ENCODE measurements around the gene BZW1. TPM values are rescaled to one million over a fixed set of nuclear protein-coding genes. Genes with fewer than 3 reads are reported as not detected.

BZW1 gene
- total and polyA plus RNA-seq, 2 experiments from 2014 or later: 118 to 323 TPM

DNA sequence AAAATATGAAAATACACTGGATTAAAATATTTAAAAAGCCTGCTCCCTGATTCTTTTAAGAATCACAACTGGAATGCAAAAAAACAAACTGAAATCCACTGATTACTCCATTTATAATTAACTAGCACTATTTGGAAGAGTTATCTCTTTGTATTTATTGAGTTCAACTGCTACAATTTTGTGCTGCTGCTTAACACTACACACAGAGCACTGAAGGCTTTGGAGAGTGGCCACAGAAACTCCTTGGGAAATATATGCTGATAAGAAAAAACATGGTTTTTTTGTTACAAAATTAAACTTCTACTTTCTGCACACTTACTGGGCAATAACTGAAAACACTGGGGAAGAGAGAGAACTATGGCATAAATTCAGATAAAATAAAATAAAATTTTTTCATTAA, 19.8 kb upstream of the BZW1 start (continued):
- TF ChIP-seq, protein P1, sequence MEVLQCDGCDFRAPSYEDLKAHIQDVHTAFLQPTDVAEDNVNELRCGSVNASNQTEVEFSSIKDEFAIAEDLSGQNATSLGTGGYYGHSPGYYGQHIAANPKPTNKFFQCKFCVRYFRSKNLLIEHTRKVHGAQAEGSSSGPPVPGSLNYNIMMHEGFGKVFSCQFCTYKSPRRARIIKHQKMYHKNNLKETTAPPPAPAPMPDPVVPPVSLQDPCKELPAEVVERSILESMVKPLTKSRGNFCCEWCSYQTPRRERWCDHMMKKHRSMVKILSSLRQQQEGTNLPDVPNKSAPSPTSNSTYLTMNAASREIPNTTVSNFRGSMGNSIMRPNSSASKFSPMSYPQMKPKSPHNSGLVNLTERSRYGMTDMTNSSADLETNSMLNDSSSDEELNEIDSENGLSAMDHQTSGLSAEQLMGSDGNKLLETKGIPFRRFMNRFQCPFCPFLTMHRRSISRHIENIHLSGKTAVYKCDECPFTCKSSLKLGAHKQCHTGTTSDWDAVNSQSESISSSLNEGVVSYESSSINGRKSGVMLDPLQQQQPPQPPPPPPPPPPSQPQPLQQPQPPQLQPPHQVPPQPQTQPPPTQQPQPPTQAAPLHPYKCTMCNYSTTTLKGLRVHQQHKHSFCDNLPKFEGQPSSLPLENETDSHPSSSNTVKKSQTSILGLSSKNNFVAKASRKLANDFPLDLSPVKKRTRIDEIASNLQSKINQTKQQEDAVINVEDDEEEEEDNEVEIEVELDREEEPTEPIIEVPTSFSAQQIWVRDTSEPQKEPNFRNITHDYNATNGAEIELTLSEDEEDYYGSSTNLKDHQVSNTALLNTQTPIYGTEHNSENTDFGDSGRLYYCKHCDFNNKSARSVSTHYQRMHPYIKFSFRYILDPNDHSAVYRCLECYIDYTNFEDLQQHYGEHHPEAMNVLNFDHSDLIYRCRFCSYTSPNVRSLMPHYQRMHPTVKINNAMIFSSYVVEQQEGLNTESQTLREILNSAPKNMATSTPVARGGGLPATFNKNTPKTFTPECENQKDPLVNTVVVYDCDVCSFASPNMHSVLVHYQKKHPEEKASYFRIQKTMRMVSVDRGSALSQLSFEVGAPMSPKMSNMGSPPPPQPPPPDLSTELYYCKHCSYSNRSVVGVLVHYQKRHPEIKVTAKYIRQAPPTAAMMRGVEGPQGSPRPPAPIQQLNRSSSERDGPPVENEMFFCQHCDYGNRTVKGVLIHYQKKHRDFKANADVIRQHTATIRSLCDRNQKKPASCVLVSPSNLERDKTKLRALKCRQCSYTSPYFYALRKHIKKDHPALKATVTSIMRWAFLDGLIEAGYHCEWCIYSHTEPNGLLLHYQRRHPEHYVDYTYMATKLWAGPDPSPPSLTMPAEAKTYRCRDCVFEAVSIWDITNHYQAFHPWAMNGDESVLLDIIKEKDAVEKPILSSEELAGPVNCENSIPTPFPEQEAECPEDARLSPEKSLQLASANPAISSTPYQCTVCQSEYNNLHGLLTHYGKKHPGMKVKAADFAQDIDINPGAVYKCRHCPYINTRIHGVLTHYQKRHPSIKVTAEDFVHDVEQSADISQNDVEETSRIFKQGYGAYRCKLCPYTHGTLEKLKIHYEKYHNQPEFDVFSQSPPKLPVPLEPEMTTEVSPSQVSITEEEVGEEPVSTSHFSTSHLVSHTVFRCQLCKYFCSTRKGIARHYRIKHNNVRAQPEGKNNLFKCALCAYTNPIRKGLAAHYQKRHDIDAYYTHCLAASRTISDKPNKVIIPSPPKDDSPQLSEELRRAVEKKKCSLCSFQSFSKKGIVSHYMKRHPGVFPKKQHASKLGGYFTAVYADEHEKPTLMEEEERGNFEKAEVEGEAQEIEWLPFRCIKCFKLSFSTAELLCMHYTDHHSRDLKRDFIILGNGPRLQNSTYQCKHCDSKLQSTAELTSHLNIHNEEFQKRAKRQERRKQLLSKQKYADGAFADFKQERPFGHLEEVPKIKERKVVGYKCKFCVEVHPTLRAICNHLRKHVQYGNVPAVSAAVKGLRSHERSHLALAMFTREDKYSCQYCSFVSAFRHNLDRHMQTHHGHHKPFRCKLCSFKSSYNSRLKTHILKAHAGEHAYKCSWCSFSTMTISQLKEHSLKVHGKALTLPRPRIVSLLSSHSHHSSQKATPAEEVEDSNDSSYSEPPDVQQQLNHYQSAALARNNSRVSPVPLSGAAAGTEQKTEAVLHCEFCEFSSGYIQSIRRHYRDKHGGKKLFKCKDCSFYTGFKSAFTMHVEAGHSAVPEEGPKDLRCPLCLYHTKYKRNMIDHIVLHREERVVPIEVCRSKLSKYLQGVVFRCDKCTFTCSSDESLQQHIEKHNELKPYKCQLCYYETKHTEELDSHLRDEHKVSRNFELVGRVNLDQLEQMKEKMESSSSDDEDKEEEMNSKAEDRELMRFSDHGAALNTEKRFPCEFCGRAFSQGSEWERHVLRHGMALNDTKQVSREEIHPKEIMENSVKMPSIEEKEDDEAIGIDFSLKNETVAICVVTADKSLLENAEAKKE (CRISPR knock-in tag; IDR thresholded peaks at IDR 0.05): no peak
- TF ChIP-seq, protein P2, sequence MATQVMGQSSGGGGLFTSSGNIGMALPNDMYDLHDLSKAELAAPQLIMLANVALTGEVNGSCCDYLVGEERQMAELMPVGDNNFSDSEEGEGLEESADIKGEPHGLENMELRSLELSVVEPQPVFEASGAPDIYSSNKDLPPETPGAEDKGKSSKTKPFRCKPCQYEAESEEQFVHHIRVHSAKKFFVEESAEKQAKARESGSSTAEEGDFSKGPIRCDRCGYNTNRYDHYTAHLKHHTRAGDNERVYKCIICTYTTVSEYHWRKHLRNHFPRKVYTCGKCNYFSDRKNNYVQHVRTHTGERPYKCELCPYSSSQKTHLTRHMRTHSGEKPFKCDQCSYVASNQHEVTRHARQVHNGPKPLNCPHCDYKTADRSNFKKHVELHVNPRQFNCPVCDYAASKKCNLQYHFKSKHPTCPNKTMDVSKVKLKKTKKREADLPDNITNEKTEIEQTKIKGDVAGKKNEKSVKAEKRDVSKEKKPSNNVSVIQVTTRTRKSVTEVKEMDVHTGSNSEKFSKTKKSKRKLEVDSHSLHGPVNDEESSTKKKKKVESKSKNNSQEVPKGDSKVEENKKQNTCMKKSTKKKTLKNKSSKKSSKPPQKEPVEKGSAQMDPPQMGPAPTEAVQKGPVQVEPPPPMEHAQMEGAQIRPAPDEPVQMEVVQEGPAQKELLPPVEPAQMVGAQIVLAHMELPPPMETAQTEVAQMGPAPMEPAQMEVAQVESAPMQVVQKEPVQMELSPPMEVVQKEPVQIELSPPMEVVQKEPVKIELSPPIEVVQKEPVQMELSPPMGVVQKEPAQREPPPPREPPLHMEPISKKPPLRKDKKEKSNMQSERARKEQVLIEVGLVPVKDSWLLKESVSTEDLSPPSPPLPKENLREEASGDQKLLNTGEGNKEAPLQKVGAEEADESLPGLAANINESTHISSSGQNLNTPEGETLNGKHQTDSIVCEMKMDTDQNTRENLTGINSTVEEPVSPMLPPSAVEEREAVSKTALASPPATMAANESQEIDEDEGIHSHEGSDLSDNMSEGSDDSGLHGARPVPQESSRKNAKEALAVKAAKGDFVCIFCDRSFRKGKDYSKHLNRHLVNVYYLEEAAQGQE (IDR thresholded peaks at IDR 0.05; ENCODE audit: unreplicated experiment): no peak
- TF ChIP-seq POLR2AphosphoS5 (IDR thresholded peaks at IDR 0.05; ENCODE audit: low read depth): no peak
- TF ChIP-seq STAT1 (IDR thresholded peaks at IDR 0.05; ENCODE audit: unreplicated experiment): no peak
- no peak for TF ChIP-seq CREB1 (CRISPR knock-in tag; IDR thresholded peaks at IDR 0.05; ENCODE audit: low read depth)

DNA sequence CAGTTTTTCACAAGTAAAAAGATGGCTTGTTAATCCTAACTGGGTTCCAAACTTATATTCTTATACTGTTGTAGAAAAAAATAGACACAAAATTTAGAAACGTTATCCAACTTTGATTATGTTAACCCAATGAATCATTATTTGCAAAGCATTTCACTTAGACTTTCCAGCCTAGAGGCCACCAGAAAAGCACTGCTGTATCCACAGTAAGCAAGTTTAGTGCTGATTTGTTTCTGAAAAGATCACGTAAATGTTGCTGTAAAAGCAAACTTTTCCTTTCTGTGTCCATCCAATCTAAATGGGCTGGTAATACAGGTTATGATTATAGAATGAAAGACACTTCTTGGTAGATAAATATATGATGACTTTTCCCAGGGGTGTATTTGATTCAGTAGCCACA, 17.6 kb upstream of the BZW1 start:
- no peaks in the 10 kb centered on the region for H4K20me1 ChIP-seq (replicated peaks; ENCODE audit: insufficient read depth)
- H3K36me3 ChIP-seq (ENCODE audit: insufficient read depth): no peaks in the 10 kb centered on the region
- no peaks in the 10 kb centered on the region for H3K27me3 ChIP-seq (ENCODE audit: insufficient read depth)
- H3K27ac Mint-ChIP-seq: no peak overlapping the region
- peaks cover 16% of the 10 kb centered on the region for H3K4me1 Mint-ChIP-seq
- ATAC-seq (no peak), DNase-seq (ENCODE audit: low spot score) (no peak)
- TF ChIP-seq ZNF114 (CRISPR knock-in tag; IDR thresholded peaks at IDR 0.05) (no peak), JUNB (IDR thresholded peaks at IDR 0.05; ENCODE audit: unreplicated experiment) (no peak)
- H3K4me3 Mint-ChIP-seq: no peak overlapping the region
- H3F3A ChIP-seq (replicated peaks; ENCODE audit: low read depth): no peaks in the 10 kb centered on the region
- H3K4me3 ChIP-seq: no peak overlapping the region
- no peaks in the 10 kb centered on the region for H3K9me2 ChIP-seq (ENCODE audit: insufficient read depth)
- no peaks in the 10 kb centered on the region for H3K9me3 Mint-ChIP-seq
- H2AFZ ChIP-seq: no peak overlapping the region
- no peaks in the 10 kb centered on the region for H3K79me2 ChIP-seq (replicated peaks; ENCODE audit: insufficient read depth)
- no peak overlapping the region for H3K4me2 ChIP-seq
- no peaks in the 10 kb centered on the region for H3K36me3 Mint-ChIP-seq (ENCODE audit: low read depth)
- H3K27me3 Mint-ChIP-seq (ENCODE audit: insufficient read depth, low read depth, poor library complexity): peaks cover 2% of the 10 kb centered on the region
- peaks cover 5% of the 10 kb centered on the region; the same call in 1 of the 2 replicates for H3K4me1 ChIP-seq (ENCODE audit: insufficient read depth)
- no peak overlapping the region for H3K27ac ChIP-seq (ENCODE audit: low read depth)

All from GM23338 (cell line).